ENCODE measurements around the gene ADAMTS3. TPM values are rescaled to one million over a fixed set of nuclear protein-coding genes. Genes with fewer than 3 reads are reported as not detected.

The ADAMTS3 gene
- total and polyA plus RNA-seq, 2 experiments from 2014 or later = 1.2 to 3.7 TPM

- no peaks in the 10 kb centered on the region for H3F3A ChIP-seq (replicated peaks; ENCODE audit: low read depth)
- no peaks in the 10 kb centered on the region for H3K79me2 ChIP-seq (replicated peaks; ENCODE audit: insufficient read depth)
- no peaks in the 10 kb centered on the region for H4K20me1 ChIP-seq (replicated peaks; ENCODE audit: insufficient read depth)
- Mint-ChIP-seq H3K4me3 (no peak overlapping the region), H3K27me3 (ENCODE audit: insufficient read depth, low read depth, poor library complexity) (no peaks in the 10 kb centered on the region), H3K36me3 (ENCODE audit: low read depth) (no peaks in the 10 kb centered on the region), H3K4me1 (peaks cover 2% of the 10 kb centered on the region; the same call in 1 of the 3 replicates), H3K27ac (no peak overlapping the region), H3K9me3 (no peaks in the 10 kb centered on the region; the same call in 2 of the 3 replicates)
- H2AFZ ChIP-seq = no peak overlapping the region
- 0 out of 2 replicates have a peak, but pooled peaks cover 2% of the 10 kb centered on the region for H3K9me2 ChIP-seq (ENCODE audit: insufficient read depth)
- H3K4me3 ChIP-seq = no peak overlapping the region
- no peaks in the 10 kb centered on the region for H3K4me1 ChIP-seq (ENCODE audit: insufficient read depth)
- H3K27me3 ChIP-seq (ENCODE audit: insufficient read depth) = no peaks in the 10 kb centered on the region
- no peaks in the 10 kb centered on the region for H3K36me3 ChIP-seq (ENCODE audit: insufficient read depth)
- ATAC-seq (no peak), DNase-seq (ENCODE audit: low spot score) (no peak)
- H3K27ac ChIP-seq (ENCODE audit: low read depth) = no peak overlapping the region
- no peak overlapping the region for H3K4me2 ChIP-seq
- no peak for TF ChIP-seq POLR2AphosphoS5 (IDR thresholded peaks at IDR 0.05; ENCODE audit: low read depth)
- no peak for TF ChIP-seq REST (IDR thresholded peaks at IDR 0.05; ENCODE audit: unreplicated experiment)
- TF ChIP-seq ZNF462 (CRISPR knock-in tag; IDR thresholded peaks at IDR 0.05) = no peak
- TF ChIP-seq JUNB (IDR thresholded peaks at IDR 0.05; ENCODE audit: unreplicated experiment) = no peak
- TF ChIP-seq ZNF331 (CRISPR knock-in tag; IDR thresholded peaks at IDR 0.05; ENCODE audit: low read depth) = no peak
- TF ChIP-seq EZH2phosphoT487 (IDR thresholded peaks at IDR 0.05; ENCODE audit: unreplicated experiment) = no peak
- no peak for TF ChIP-seq ETS1 (IDR thresholded peaks at IDR 0.05)
- no peak for TF ChIP-seq NANOG (IDR thresholded peaks at IDR 0.05; ENCODE audit: borderline replicate concordance)
- no peak for TF ChIP-seq CREB1 (CRISPR knock-in tag; IDR thresholded peaks at IDR 0.05; ENCODE audit: low read depth)
- no peak for TF ChIP-seq ZNF114 (CRISPR knock-in tag; IDR thresholded peaks at IDR 0.05)
- TF ChIP-seq EZH2 (IDR thresholded peaks at IDR 0.05; ENCODE audit: low read depth, unreplicated experiment) = no peak
- no peak for TF ChIP-seq STAT1 (IDR thresholded peaks at IDR 0.05; ENCODE audit: unreplicated experiment)
- TF ChIP-seq CTCF (conservative IDR thresholded peaks at IDR 0.05; ENCODE audit: low read depth in 2 of 2) = no peak
Measured at GRCh38 chr4:72391281-72391680, 177.7 kb downstream of the ADAMTS3 start.
